Fibroblast of the aortic adventitia (primary cell): ENCODE results near the gene FAM110C. TPM values are rescaled to one million over a fixed set of nuclear protein-coding genes. Genes with fewer than 3 reads are reported as not detected.

Experiments
- DNase-seq: peaks from one replicate; pipeline ENCODE4 v3.0.0-alpha.2; 2010; ENCODE audit warnings: low read depth
- H3K4me3 ChIP-seq: 2 replicates; pipeline ENCODE4 v1.5.1; 2011; ENCODE audit warnings: low read depth, mild to moderate bottlenecking, control low read depth, low read length, moderate library complexity
- CTCF ChIP-seq: IDR thresholded peaks from 2 replicates; pipeline ENCODE4 v1.5.1; 2011; ENCODE audit warnings: mild to moderate bottlenecking, low read length, control low read depth, inconsistent platforms; ENCODE audit not compliant: insufficient read depth
- total RNA-seq: library from RNA; depleted of rRNA; stranded (reverse); fragments of >200 nt; gene quantifications from 2 replicates; pipeline ENCODE4 v1.2.3, GENCODE V29; 2012; ENCODE audit warnings: low replicate concordance

The FAM110C gene
- total RNA-seq, 1 donor = not detected

DNA sequence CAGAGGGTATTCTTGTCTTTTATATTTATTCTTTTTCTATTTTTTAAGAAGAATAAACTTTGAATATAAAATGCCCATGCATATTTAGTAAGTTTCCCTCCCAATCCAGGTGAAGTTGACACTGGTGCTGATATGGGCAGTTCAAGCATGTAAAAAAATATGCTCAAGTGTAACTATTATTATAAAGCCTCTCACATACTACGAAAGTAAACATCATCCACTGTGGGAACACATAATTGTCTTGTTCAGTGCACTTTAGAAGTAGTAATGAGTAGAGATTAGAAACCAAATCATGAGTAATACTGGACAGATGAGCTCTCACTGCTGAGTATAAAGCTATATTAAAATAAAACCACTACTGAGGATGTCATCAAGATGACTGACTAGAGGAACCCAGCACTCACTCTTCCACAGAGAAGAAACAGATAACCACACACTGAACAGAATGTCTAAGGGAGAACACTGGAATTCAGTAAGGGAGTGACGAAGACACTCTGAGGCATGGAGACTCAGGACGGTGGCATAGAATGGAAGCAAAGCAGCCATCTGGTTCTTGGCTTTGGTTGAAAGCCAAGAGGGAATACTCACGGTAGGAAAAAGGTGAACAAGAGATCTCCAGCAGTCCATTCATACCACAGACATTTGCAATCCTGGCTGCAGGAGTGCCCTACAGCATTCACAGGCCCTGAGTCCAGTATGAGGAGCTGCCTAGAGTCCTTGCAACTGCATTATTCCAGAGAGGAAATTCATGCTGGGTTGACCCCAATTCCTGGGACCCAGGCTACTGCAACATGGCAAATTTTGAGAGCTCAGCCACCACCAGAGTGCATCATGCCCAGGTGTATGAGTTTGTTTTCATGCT is 9.5 kb upstream of the FAM110C start:
- no peak overlapping the region for H3K4me3 ChIP-seq
- TF ChIP-seq CTCF = no peak
- DNase-seq = no peak

GRCh38 chr2:51613-52012 is 5.3 kb upstream of the FAM110C start:
- TF ChIP-seq CTCF = no peak
- H3K4me3 ChIP-seq = no peak overlapping the region
- no peak for DNase-seq

GRCh38 chr2:47737-48136 is 1.4 kb upstream of the FAM110C start:
- TF ChIP-seq CTCF = no peak
- DNase-seq = no peak
- no peak overlapping the region for H3K4me3 ChIP-seq

DNA sequence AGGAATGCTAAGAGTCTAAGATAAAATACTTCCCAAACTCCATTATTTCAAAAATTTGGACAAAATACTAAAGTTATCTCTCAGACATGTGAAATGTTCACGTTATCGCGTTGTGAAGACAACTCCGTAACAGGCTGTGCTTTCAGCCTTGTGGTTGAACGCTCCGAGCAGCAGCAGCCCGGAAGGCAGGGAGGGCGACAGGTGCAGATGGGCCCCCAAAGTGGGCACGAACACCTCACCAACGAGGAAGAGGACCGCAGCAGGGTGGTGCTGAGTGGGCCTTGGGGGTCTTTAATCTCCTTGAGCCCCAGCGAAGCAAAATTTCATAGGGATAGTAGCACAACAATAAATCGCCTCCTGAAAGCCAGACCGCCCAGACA is 1.0 kb upstream of the FAM110C start:
- DNase-seq = no peak
- no peak for TF ChIP-seq CTCF
- no peak overlapping the region for H3K4me3 ChIP-seq

DNA sequence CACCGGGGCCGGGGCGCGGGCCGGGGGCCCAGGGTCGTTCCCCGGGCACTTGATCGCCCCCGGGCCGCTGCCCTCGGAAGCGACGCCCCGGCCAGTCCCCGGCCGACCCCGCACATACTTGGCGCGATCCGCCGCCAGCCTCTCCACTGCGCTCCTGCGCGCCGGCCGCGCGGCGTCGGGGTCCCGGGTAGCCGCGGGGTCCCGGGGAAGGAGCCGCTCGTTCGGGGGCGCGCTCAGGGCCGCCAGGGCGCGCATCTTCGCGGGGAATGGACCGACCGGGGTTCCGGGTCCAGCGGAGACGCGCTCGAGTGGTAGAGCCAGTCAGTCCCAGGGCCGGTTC is 204 bp downstream of the FAM110C start:
- no peak overlapping the region for H3K4me3 ChIP-seq
- TF ChIP-seq CTCF = no peak
- DNase-seq = no peak

- H3K4me3 ChIP-seq = no peak overlapping the region
- DNase-seq = no peak
- no peak for TF ChIP-seq CTCF
These were observed 769 bp downstream of the FAM110C start for GRCh38 chr2:45342-46130.
